CD14-positive monocyte (primary cell): Measurements from ENCODE around the gene ASCC1. TPM values are rescaled to one million over a fixed set of nuclear protein-coding genes. Genes with fewer than 3 reads are reported as not detected.
A peak's percentile ranks its signal among the peaks of the same experiment; 100 is the strongest.

ENCODE experiments used
- DNase-seq, 3 donors: peaks; one replicate each; pipeline ENCODE4 v3.0.0-alpha.2; 2011 to 2022
- H2AFZ ChIP-seq: 2 replicates; pipeline ENCODE4 v1.6.0; 2012; ENCODE audit warnings: mild to moderate bottlenecking, low read depth, low read length, inconsistent platforms; ENCODE audit not compliant: insufficient read depth, poor library complexity, severe bottlenecking
- H3K27ac ChIP-seq, 2 donors: 1 replicate in 1 of 2; 2 replicates in 1 of 2; pipeline ENCODE4 v1.5.1; 2012 to 2013; ENCODE audit warnings: low read length in 2 of 2, control low read depth in 1 of 2, inconsistent platforms in 1 of 2, low read depth in 1 of 2, mild to moderate bottlenecking in 1 of 2
- H3K27me3 ChIP-seq, 2 donors: one replicate each; pipeline versions ENCODE4 v1.6.0 to v1.6.1; 2011 to 2013; ENCODE audit warnings: low read length in 2 of 2; ENCODE audit not compliant: control insufficient read depth in 2 of 2, insufficient read depth in 2 of 2
- H3K36me3 ChIP-seq, 2 donors: replicated peaks in 1 of 2; 1 replicate in 1 of 2; 2 replicates in 1 of 2; pipeline versions ENCODE4 v1.5.1 to v1.6.1; 2012 to 2013; ENCODE audit warnings: low read length in 2 of 2, control low read depth in 1 of 2, inconsistent platforms in 1 of 2, mild to moderate bottlenecking in 1 of 2; ENCODE audit not compliant: insufficient read depth in 2 of 2, control insufficient read depth in 1 of 2
- H3K4me1 ChIP-seq, 2 donors: 1 replicate in 1 of 2; 2 replicates in 1 of 2; pipeline versions ENCODE4 v1.5.1 to v1.6.1; 2012 to 2013; ENCODE audit warnings: low read length in 2 of 2, control low read depth in 1 of 2, inconsistent platforms in 1 of 2, mild to moderate bottlenecking in 1 of 2, moderate library complexity in 1 of 2; ENCODE audit not compliant: insufficient read depth in 2 of 2, control insufficient read depth in 1 of 2
- H3K4me2 ChIP-seq: replicated peaks from 2 replicates; pipeline ENCODE3; 2012; ENCODE audit warnings: low read length, moderate library complexity, mild to moderate bottlenecking; ENCODE audit not compliant: poor library complexity, severe bottlenecking; ENCODE audit errors: extremely low read depth
- H3K4me3 ChIP-seq, 3 experiments: fragments of 200-600 bp in 1 of 3; sonication (generic) in 1 of 3; replicated peaks in 1 of 3; 1 replicate in 2 of 3; 2 replicates in 1 of 3; pipeline ENCODE4 v1.5.1; 2011 to 2013; ENCODE audit warnings: low read length in 3 of 3, mild to moderate bottlenecking in 3 of 3, control low read depth in 2 of 3, low read depth in 2 of 3, inconsistent platforms in 1 of 3, moderate library complexity in 1 of 3
- H3K79me2 ChIP-seq: 2 replicates; pipeline ENCODE4 v1.6.0; 2012; ENCODE audit warnings: mild to moderate bottlenecking, control low read depth, inconsistent platforms, low read length, moderate library complexity; ENCODE audit not compliant: insufficient read depth
- H3K9ac ChIP-seq: 2 replicates; pipeline ENCODE4 v1.6.0; 2017; ENCODE audit warnings: low read length, mild to moderate bottlenecking; ENCODE audit not compliant: insufficient read depth, poor library complexity, severe bottlenecking
- H3K9me3 ChIP-seq, 2 donors: replicated peaks in 1 of 2; 1 replicate in 1 of 2; 2 replicates in 1 of 2; pipeline versions ENCODE4 v1.5.1 to v1.6.1; 2012 to 2013; ENCODE audit warnings: low read length in 2 of 2, control low read depth in 1 of 2; ENCODE audit not compliant: control insufficient read depth in 1 of 2, insufficient read depth in 1 of 2
- H4K20me1 ChIP-seq: 2 replicates; pipeline ENCODE4 v1.6.0; 2012; ENCODE audit warnings: mild to moderate bottlenecking, low read length, control low read depth, moderate library complexity; ENCODE audit not compliant: insufficient read depth
- H3K27ac Mint-ChIP-seq, 7 donors: one replicate each; pipeline ENCODE4 v1.8.0; 2020; ENCODE audit warnings: mild to moderate bottlenecking in 7 of 7, mixed read lengths in 7 of 7, moderate library complexity in 6 of 7, inconsistent platforms in 2 of 7
- H3K27me3 Mint-ChIP-seq, 3 donors: one replicate each; pipeline ENCODE4 v1.8.0; 2021 to 2022; ENCODE audit warnings: low read depth in 3 of 3, mild to moderate bottlenecking in 3 of 3, mixed read lengths in 3 of 3, moderate library complexity in 3 of 3, inconsistent platforms in 1 of 3
- H3K36me3 Mint-ChIP-seq, 2 donors: one replicate each; pipeline ENCODE4 v1.8.0; 2020; ENCODE audit warnings: mixed read lengths in 2 of 2, inconsistent platforms in 1 of 2, mild to moderate bottlenecking in 1 of 2
- H3K4me1 Mint-ChIP-seq: one replicate; pipeline ENCODE4 v1.8.0; 2020; ENCODE audit warnings: mild to moderate bottlenecking, mixed read lengths
- H3K4me3 Mint-ChIP-seq, 2 donors: one replicate each; pipeline ENCODE4 v1.8.0; 2020; ENCODE audit warnings: mild to moderate bottlenecking in 2 of 2, mixed read lengths in 2 of 2, moderate library complexity in 1 of 2
- H3K9me3 Mint-ChIP-seq, 7 donors: one replicate each; pipeline ENCODE4 v1.8.0; 2020 to 2022; ENCODE audit warnings: mixed read lengths in 7 of 7, mild to moderate bottlenecking in 6 of 7, moderate library complexity in 6 of 7, inconsistent platforms in 2 of 7
- CTCF ChIP-seq: fragments of 200-600 bp; IDR thresholded peaks from one replicate; pipeline ENCODE4 v1.8.0; 2022; ENCODE audit warnings: antibody characterized with exemption, mild to moderate bottlenecking
- WGBS: methylation state at CpG from one replicate; pipeline ENCODE4 v1.1.5; 2013; ENCODE audit warnings: missing lambda C conversion rate; ENCODE audit not compliant: insufficient coverage; 5-methylcytosine and 5-hydroxymethylcytosine counted together
- intact Hi-C, 2 donors: fragments of 100-400 bp; cut with micrococcal nuclease; formaldehyde crosslinking; loops; one replicate each; pipeline versions ENCODE4 v1.15.0 to v1.15.1; 2023
- polyA plus RNA-seq, 3 donors: library from polyadenylated mRNA; depleted of rRNA in 1 of 3; unstranded in 2 of 3; stranded (reverse) in 1 of 3; fragments of 300-500 nt in 2 of 3; fragments of >200 nt in 1 of 3; fragmentation: Illumina TruSeq in 2 of 3; gene quantifications; 1 replicate in 2 of 3; 2 replicates in 1 of 3; pipeline ENCODE4 v1.2.3, GENCODE V29; 2012 to 2021

The ASCC1 gene
- polyA plus RNA-seq, 3 donors, result 8.2 to 20.9 (median 17.9) TPM

GRCh38 chr10:72134785-72135767, 81.0 kb downstream of the ASCC1 start:
- DNase-seq, result no peak

More at GRCh38 chr10:72134785-72135767, 81.0 kb downstream of the ASCC1 start:
- Mint-ChIP-seq H3K27ac (peak overlapping the region in 2 of 7 donors; percentile 10 to 39), H3K4me1 (peaks cover 30% of the 10 kb centered on the region), H3K9me3 (peaks cover 4 to 12% (median 7%) of the 10 kb centered on the region in 7 donors), H3K27me3 (peaks cover 2 to 8% (median 7%) of the 10 kb centered on the region in 3 donors), H3K36me3 (peaks cover 34 to 36% of the 10 kb centered on the region in 2 donors), H3K4me3 (peak overlapping the region in 1 of 2 donors; percentile 52)
- intact Hi-C loops, result loop anchor here in 1 of 2 donors (10.0 kb wide), 1 partner anchor 200 kb away; no protein-coding TSS in a partner anchor
- H3K4me2 ChIP-seq, result no peak overlapping the region
- no peak for TF ChIP-seq CTCF
- peaks cover 18 to 20% of the 10 kb centered on the region in 2 donors for H3K4me1 ChIP-seq
- H2AFZ ChIP-seq, result no peak overlapping the region
- H3K4me3 ChIP-seq, result no peak overlapping the region
- H3K36me3 ChIP-seq, result peaks cover 0 to 11% of the 10 kb centered on the region in 2 donors
- no peak overlapping the region for H3K9ac ChIP-seq
- H3K79me2 ChIP-seq, result no peaks in the 10 kb centered on the region
- no peak overlapping the region for H3K27ac ChIP-seq
- H4K20me1 ChIP-seq, result no peaks in the 10 kb centered on the region
- 75% methylated on average over 5 of the region's 10 CpGs for WGBS
- H3K27me3 ChIP-seq, result no peaks in the 10 kb centered on the region
- H3K9me3 ChIP-seq, result peaks cover 4 to 6% of the 10 kb centered on the region in 2 donors
